GM19239 (cell line): Measurements from ENCODE around the gene GOLGA6D.
"Not testable (repeated sequence)": the region's sequence is repeated elsewhere in the genome, so short reads cannot be mapped to it uniquely, and the experiment has no call there.

Source experiments
- DNase-seq: peaks from one replicate; pipeline ENCODE4 v3.0.0; 2011; ENCODE audit warnings: low spot score; ENCODE audit not compliant: insufficient read length
- FAIRE-seq: peaks from 2 replicates; lab custom pipeline; 2011; peaks lifted over from hg19 to GRCh38; lab: Jason Lieb, UNC

The GOLGA6D gene, protein sequence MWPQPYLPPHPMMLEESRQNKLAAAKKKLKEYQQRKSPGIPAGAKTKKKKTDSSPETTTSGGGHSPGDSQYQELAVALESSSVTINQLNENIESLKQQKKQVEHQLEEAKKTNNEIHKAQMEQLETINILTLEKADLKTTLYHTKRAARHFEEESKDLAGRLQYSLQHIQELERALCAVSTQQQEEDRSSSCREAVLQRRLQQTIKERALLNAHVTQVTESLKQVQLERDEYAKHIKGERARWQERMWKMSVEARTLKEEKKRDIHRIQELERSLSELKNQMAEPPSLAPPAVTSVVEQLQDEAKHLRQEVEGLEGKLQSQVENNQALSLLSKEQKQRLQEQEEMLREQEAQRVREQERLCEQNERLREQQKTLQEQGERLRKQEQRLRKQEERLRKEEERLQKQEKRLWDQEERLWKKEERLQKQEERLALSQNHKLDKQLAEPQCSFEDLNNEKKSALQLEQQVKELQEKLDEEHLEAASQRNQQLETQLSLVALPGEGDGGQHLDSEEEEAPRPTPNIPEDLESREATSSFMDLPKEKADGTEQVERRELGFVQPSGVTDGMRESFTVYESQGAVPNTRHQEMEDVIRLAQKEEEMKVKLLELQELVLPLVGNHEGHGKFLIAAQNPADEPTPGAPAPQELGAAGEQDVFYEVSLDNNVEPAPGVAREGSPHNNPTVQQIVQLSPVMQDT

DNA sequence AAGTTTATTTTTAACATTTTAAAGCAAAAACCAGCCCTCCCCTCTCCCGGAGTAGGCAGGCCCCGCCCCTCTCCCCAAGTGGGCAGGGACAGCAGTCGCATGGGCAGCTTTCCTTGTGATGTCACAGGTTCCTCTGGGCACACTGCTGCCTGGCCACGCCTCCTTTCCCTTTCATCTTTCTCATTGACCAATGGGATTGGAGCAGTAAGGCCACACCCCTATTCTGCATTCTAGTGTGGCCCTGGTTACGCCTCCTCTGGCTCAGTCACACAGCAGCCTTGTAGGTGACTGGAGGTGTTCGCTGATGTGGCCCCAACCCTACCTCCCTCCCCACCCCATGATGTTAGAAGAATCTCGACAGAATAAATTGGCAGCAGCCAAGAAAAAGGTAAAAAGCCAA is at the start of gene GOLGA6D:
GOLGA6D (plus strand) TSS at position 264 of the 400 bp plus-strand sequence; CDS start at position 305, 41 bp downstream.
- DNase-seq, FAIRE-seq: not testable (repeated sequence)

DNA sequence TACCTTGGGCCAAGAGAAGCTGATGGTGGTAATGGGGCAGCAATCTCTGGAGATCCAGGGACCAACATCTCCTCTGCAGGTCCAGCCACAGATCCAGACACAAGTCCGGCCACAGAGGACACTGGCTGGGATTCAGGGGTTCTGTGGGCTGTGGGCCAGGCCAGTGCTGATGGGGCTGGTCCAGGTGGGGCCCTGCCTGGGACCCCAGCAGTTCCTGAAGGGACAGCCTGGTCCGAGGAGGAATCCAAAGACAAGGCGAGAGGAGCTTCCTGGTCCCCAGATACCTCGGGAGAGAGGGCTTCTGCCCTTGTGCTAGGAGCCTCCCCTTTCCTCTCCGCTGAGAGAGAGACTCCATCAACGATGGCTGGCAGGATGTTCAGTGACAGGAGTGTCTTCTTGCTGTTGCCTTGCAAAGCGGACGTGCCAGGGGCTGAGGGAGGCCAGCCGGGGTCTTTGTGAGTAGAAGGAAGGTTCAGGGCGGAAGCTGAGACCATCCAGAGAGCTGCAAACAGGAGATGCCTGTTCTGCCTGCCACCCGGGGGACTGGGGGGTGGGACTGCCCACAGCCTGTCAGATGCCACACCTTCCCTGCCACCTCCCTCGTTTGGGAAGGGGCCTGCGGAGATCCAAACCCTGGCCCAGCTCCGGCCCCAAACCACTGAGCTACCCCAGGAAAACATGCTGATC is 49.0 kb upstream of the GOLGA6D start:
- DNase-seq (no peak), FAIRE-seq (no peak)

DNA sequence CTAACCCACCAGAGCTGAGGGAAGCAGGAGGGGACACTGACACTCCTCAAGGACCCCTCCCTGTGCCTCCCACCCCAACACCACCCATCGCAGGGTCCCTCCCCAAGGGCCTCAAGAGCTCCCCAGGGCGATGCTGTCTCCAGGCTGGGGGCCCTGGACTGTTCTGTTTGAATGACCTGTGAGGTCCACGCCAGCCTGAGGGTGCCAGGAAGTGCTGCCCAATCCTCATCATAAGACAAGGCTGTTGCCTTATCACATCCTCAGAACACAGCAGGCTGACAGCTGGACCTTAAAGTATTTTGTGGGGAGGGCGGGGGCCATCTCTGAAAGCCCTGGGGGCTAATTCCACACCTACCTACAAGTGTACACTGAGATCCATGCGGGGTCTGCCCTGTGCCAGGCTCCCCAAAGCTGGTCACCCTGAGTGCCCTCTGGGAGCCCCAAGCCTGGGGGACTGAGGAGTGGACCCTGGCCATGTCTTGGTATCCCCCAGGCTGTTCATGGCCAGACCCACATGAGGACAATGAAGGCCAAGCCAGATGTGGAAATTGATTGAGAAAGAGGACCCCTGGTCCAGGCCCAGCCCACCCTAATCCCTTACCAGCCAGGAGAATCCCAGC is 48.3 kb upstream of the GOLGA6D start:
- FAIRE-seq, result no peak

DNA sequence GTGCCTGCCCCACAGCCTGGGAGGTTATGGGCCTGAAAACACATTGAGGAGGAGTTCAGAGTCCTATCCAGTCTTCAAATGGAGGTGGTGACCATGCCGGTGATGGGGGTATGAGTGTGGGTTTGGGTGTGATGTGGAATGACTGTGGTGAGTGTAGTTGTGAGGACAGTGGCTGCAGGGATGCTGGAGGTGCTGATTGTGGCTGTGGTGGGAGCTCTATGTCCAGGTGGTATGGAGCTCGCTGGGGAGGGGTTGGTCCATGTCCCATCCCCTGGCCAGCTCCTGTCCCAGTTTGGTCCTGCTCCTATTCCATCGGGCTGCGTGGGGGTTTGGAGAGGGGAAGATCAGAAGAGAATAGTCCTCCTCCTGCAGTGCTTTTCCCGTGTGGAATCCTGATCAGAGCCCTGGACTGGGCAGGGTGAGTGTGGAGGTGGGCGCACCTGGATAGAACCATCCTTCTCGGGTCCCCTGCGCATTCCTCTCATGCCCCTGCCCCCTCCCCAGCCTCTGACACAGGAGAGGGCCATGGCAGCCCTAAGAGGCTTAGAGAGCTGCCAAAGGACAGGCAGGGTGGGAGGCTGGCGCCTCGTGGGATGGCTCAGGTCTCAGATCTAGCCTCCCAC is 47.5 kb upstream of the GOLGA6D start:
- DNase-seq, result no peak

More for the DNA sequence above, 48.3 kb upstream of the GOLGA6D start:
- no peak for DNase-seq

DNA sequence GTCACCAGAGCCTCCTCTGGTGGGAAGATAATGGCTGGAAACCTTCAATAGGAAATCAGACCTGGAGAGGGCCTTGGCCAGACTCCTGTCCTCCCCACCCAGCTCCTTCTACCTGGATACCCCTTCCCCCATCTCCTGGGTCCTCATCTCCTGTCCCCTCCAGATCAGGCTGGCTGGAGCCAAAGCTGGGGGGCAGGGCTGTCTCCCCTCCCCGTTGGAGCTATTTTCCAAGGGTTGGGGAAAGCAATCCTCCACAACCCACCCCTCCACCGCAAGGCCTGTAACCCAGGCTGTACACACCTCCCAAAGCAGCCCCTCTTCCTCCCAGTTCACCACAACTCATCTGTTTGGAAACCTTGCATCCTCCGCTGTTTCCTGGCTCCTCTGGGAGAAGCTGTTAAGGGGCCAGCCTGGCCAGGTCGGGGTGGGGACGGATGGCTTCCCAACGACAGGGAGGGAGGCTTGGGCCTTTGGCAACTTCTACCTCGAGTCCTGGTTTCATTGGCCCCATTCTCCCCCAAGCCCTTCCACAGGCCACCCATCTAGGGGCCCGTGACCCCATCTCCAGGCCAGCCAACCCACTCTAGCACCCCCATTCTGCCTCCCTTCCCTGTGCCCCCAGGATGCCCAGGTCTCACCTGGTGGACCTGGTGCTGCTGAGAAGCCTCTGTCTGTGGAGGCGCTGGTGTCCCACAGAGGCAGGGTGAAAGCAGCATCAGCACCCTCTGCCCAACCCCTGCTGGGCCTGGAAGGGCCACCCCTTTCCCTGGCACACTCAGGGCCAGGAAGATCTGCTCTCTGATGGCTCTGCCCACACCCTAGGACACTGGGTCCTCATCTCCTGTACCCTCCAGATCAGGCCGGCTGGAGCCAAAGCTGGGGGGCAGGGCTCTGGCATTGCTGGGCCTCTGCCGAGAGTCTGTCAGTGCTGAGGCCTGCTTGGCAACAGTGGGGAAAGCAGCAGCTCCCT is 46.6 kb upstream of the GOLGA6D start:
- DNase-seq (no peak), FAIRE-seq (no peak)

More for the DNA sequence above, 47.5 kb upstream of the GOLGA6D start:
- no peak for FAIRE-seq

DNA sequence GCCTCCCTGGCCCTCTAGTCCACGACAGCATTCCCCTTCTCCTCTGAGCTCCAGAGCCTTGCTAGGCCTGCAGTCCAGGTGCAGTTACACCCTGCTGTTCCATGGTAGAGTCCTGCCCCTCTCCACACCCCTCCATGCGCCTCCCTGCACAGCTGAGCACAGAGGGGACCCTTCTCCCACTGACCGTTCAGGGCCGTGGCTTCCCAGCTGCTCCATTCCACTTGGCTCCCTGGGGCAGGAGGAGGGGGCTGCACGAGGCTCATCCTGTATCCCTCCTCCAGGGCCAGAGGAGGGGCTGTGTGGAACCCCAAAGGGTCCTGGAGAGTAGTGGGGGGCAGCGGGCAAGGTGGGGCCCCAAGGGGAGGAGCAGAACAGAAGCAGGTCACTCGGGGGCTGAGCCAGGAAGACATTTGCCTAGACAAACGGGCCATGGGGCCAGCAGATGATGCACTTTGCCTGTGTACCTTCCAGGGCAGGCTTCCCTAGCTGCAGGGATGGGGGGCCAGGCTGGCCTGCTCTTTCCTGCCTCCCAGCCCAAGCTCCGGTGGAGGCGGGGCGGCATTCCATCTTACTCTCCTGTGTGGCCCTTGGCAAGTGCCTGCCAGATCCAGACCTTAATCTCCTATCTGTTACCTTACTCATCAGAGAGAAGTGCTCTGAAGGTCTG is 45.2 kb upstream of the GOLGA6D start:
- FAIRE-seq (no peak), DNase-seq (no peak)

DNA sequence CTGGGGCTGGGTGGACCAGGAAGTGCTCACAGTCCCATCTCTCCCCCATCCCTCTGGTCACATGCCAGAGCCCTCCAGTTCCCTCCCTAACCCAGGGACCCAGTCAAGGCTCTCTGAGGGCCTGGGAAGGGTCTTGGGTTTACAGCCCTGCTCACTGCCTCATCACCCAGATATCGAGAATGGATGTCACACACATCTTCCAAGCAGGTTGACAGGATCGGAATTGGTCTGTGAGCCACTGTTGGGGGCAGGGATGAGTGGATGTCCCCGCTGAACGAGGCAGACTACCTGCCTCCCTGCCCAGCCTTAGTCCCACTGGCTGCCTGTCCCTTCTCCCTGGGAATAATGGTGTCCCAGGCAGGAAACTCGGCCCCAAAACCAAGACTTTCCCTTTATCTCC is 44.5 kb upstream of the GOLGA6D start:
- FAIRE-seq (no peak), DNase-seq (no peak)

DNA sequence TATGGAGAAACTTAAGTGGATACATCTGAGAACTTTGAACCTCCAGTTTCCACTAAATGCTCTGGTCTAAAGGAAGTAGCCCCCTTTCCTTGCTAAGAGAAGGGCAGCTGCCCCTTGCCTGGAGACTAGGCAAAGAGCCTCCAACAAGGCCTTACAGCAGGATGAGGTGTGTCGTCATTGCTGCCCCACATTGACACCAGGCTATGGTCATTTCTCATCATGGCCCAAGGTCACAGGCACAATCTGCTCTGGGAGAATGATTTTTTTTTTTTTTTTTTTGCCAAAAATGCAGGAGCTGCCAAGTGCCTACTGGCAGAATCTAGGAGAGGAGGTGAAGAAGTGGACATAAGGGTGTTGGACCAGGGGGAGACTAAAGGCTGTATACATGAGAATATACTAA is 36.9 kb upstream of the GOLGA6D start:
- not testable (repeated sequence) for FAIRE-seq, DNase-seq

DNA sequence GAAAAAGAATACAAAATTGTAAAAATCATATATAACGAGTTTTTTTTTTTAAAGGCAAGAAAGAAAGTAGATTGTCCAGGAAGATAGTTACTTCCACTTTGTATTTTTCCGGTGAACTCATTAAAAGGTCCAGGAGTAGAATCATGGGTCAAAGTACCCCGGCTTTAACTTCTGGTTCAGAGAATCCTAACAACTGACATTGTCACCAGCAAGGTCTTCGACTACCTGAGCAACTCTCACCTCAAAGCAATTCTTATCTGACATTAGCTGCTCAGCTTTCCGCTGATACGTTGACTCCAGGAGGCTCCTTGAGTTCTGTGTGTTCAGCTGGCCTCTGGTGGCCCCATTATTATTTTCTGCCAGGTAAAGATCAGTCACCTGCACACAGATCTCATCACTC is 33.6 kb upstream of the GOLGA6D start:
- FAIRE-seq, result not testable (repeated sequence)

DNA sequence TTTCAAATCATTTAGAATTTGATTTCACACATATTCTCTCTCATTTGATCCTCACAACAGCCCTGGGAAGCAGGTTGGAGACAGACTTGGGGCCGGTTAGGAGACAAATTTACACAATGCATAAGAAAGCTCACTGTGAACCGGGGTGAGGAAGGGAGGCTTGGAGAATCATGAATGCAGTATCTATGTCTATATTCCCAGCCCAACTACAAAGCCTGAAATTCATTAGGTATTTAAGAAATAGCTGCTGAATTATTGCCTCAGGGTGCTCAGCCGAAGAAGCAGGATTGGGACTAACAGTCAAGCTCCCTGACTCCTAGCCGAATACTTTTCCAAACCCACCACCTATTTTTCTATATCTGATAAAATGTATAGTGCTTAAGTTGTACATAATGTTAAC is 32.9 kb upstream of the GOLGA6D start:
- no peak for FAIRE-seq
- no peak for DNase-seq

More for the DNA sequence above, 33.6 kb upstream of the GOLGA6D start:
- not testable (repeated sequence) for DNase-seq

DNA sequence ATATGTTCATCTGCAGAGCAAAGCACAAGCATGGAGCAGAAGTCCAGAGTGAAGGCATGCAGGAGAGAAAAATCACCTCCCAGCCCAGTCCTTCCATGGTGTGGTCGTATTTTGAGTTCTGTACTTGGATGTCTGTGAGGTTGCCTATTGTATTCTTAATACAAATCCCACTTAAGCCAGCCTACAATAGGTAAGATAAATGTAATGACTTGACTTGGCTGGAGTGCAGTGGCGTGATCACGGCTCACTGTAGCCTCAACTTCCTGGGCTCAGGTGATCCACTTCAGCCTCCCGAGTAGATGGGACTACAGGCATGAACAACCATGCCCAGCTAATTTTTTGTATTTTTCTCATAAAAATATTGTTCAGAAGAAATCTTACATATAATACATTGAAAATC is 31.3 kb upstream of the GOLGA6D start:
- FAIRE-seq, DNase-seq: not testable (repeated sequence)

DNA sequence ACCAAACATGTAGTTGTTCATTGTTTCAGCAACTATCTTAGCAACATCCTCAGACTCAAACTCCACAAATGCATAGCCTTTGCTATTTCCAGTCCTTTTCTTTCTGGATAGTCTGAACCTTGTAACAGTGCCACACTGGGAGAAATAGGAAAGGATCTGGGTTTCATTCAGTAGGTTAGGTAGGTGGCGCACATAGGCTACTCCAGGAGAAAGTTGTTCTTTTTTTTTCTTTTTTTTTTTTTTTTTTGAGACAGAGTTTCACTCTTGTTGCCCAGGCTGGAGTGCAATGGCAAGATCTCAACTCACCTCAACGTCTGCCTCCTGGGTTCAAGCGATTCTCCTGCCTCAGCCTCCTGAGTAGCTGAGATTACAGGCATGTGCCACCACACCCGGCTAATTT is 30.4 kb upstream of the GOLGA6D start:
- not testable (repeated sequence) for FAIRE-seq, DNase-seq

DNA sequence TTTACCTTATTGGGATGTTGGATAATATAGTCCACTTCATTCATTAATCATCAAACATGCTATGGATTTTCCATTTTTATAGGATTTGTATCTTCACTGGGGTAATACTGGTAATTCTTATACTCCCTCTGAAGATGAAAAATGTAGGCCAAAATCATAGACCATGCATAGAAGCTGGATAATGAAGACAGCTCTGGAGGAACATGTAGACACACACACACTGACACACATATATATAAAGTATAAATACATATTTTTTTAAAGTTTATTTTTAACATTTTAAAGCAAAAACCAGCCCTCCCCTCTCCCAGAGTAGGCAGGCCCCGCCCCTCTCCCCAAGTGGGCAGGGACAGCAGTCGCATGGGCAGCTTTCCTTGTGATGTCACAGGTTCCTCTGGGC is 24.6 kb upstream of the GOLGA6D start, which contains the start of gene GOLGA6C:
GOLGA6C (plus strand) TSS at position 301 of the 400 bp plus-strand sequence. CDS start 265 bp downstream, outside the sequence.
- FAIRE-seq, DNase-seq: not testable (repeated sequence)

DNA sequence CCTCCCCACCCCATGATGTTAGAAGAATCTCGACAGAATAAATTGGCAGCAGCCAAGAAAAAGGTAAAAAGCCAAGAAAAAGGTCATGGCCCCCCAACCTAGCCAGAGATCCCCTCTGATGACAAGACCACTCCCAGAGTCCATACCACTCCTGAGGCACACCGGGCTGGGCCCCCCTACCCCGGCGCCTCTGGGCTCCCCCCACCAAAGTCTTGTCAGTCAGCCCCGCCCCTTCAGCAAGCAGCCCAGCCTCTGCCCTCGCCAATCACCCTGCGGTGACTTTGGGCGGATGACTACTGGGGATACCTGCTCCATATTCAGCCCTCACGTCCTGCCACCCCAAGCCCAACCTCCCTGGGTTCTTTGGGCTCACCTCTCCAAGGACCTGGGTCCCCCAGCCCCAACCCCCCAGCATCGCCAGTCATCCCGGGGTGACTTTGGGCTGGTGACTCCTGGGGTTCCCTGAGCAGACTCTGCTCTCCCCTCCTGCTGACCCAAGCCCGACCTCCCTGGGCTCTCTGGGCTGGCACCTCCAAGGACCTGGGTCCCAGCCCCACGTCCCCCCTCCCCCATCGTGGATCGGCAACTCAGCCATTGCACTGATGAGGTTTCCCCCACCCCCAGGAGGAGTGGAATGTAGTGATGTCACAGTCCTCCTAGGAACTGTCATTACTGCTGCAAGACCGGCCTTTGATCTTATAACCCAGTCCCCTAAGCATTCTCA is 23.9 kb upstream of the GOLGA6D start:
- not testable (repeated sequence) for FAIRE-seq, DNase-seq

DNA sequence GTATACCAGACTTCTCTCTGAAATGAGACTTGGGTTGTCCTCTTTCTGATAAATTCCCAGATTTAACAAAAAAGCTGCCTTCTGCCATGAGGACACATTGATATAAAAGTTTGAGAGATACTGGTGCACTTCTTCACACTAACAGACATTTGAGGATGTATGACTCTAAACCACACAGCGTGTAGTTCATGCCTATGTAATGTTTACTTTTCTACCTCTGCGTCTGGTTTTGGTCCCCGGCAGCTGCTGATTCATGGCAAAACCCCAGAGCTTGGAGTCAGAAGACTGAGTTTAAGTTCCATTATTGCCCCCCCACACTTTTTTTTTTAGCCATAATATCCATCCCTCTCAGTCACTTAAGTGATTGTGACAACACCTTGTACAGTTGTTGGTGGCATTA is 22.8 kb upstream of the GOLGA6D start:
- FAIRE-seq, DNase-seq: not testable (repeated sequence)

DNA sequence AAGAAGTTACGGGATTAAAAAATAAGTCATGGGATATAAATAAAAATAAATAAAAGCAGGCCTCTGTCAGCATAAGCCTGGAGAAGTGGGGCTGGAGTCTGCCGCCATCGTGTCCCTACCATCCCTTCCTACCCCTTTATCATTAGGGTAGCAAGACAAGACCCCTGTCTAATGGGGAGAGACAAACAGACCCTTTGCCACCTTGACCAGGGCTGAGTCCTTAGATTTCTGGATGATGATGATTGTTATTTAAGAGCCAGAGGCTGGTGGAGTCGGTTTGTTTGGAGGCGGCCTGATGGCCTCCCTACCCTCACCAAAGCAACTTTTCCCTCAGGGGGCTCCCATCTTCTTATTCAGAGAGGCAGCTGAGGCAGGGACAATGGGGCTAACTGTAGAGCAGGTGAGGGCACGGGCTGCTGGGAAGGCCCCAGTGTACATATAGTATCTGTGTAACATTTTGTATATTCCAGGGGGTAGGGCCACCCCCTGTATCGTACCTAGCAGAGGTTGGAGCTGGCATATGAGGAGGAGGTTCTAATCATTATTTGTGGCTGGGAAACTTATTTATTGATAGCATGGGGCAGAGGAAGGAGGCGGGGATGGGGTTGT is 8.8 kb upstream of the GOLGA6D start:
- not testable (repeated sequence) for FAIRE-seq, DNase-seq
